ENCODE measurements around the gene ALDH16A1. TPM values are rescaled to one million over a fixed set of nuclear protein-coding genes. Genes with fewer than 3 reads are reported as not detected.

The ALDH16A1 gene
- total and polyA plus RNA-seq, 2 of the 4 experiments (the other 2 are of a cell fraction): 10.4 to 12.9 TPM

DNA sequence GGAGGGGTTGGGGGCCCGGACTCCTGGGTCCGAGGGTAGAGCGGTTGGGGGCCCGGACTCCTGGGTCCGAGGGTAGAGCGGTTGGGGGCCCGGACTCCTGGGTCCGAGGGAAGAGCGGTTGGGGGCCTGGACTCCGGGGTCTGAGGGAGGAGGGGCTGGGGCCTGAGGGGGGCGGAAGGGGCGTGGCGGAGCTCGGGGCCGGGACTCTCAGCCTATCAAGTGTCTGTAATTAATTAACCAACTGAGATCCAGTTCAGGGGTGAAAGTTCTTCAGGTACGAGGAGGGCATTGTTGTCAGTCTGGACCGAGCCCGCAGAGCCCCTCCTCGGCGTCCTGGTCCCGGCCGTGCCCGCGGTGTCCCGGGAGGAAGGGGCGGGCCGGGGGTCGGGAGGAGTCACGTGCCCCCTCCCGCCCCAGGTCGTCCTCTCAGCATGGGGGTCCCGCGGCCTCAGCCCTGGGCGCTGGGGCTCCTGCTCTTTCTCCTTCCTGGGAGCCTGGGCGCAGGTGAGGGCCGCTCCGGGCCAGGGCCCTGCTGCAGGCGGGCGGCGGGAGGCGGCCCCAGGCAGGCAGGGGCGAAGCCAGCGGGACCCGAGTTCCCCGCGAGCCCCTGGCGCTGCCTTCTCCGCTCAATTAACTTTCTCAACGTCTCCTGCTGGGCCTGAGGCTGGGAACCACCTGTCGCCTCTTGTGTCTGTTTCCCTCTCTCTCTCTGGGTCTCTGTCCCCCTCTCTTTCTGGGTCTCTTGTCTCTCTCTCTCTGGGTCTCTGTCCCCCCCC lies 60.1 kb downstream of the ALDH16A1 start:
- dilution Hi-C loops (cut with HindIII; ENCODE audit: low sequenced_read_pairs, unreplicated experiment) (no loop called here), in situ Hi-C loops (cut with MboI; ENCODE audit: low sequenced_read_pairs) (no loop called here), intact Hi-C loops (cut with micrococcal nuclease) (no loop called here)
- H2BK20ac ChIP-seq (ENCODE audit: low read depth, low read length): no peak overlapping the region
- peak overlapping the region; percentile 85 for H2AK9ac ChIP-seq (replicated peaks; ENCODE audit: low read depth, low read length, poor library complexity)
- no peak overlapping the region for H2AK5ac ChIP-seq (ENCODE audit: low read depth, low read length)
- H3K9ac ChIP-seq (ENCODE audit: low read depth, low read length): peak overlapping the region; percentile 68
- DNase-seq (no peak), ATAC-seq (ENCODE audit: low read depth) (peak; percentile 84)
- H3K4me3 ChIP-seq (ENCODE audit: insufficient read depth, low read depth, low read length): peak overlapping the region; percentile 57
- 0 out of 2 replicates have a peak, but pooled peaks cover 4% of the 10 kb centered on the region for H3K9me1 ChIP-seq (ENCODE audit: insufficient read depth, low read length)
- POLR2A ChIA-PET (ENCODE audit: unreplicated experiment): interaction anchor here (0.5 to 1.0 kb wide), 2 partner anchors 25 to 40 kb away, joined by 3 to 5 read pairs; no protein-coding TSS in a partner anchor
- H4K8ac ChIP-seq (ENCODE audit: low read depth in 2 of 2, low read length in 2 of 2): peak overlapping the region; percentile 87 to 97; a peak in 3 of 4 replicates
- H2BK120ac ChIP-seq (ENCODE audit: low read depth, low read length): peak overlapping the region; percentile 19; the same call in 1 of the 2 replicates
- H3K56ac ChIP-seq (ENCODE audit: extremely low read depth, insufficient read depth, low read length): peak overlapping the region; percentile 32; the same call in 1 of the 2 replicates
- CTCF ChIA-PET: no interaction called here
- H3K4ac ChIP-seq (ENCODE audit: low read depth, low read length): peak overlapping the region; percentile 87; the same call in 1 of the 2 replicates
- no TSS peak for BruUV-seq (replicated peaks)
- H4K91ac ChIP-seq (ENCODE audit: insufficient read depth, low read depth, low read length): peak overlapping the region; percentile 52; the same call in 1 of the 2 replicates
- H3K4me1 ChIP-seq (ENCODE audit: control insufficient read depth, insufficient read depth, low read length): peaks cover 5% of the 10 kb centered on the region; the same call in 1 of the 2 replicates
- no peak overlapping the region for H2BK5ac ChIP-seq (ENCODE audit: low read depth, low read length, poor library complexity, severe bottlenecking)
- peak overlapping the region; percentile 23; the same call in 1 of the 2 replicates for H4K5ac ChIP-seq (ENCODE audit: low read depth, low read length)
- peak overlapping the region; percentile 82; the same call in 1 of the 2 replicates for H3K14ac ChIP-seq (replicated peaks; ENCODE audit: low read depth, low read length)
- H2BK15ac ChIP-seq (ENCODE audit: low read depth, low read length): peak overlapping the region; percentile 13; the same call in 1 of the 3 replicates
- H3K4me2 ChIP-seq (ENCODE audit: low read depth, low read length): peak overlapping the region; percentile 76
- H3K79me1 ChIP-seq (ENCODE audit: low read depth in 1 of 2, low read length in 2 of 2): peaks cover 6 to 8% of the 10 kb centered on the region in 2 experiments; a peak in 2 of 4 replicates
- H3K27me3 ChIP-seq (ENCODE audit: control insufficient read depth, insufficient read depth, low read length): no peaks in the 10 kb centered on the region
- H3K9me3 ChIP-seq (ENCODE audit: control insufficient read depth, insufficient read depth, low read length): no peaks in the 10 kb centered on the region
- WGBS, 2 experiments (ENCODE audit: extremely low coverage in 2 of 2, insufficient read length in 1 of 2): 1% methylated on average over 27 of the region's 50 CpGs; no CpG with 5 or more reads in 1 of the 2 experiments
- H2AFZ ChIP-seq (replicated peaks; ENCODE audit: low read length, poor library complexity): peak overlapping the region; percentile 99
- H3K36me3 ChIP-seq (ENCODE audit: control insufficient read depth, insufficient read depth, low read length): peaks cover 7% of the 10 kb centered on the region; the same call in 1 of the 2 replicates
- no peak overlapping the region; the same call in 1 of the 2 replicates for H3K27ac ChIP-seq (ENCODE audit: insufficient read depth, low read length)
- no peaks in the 10 kb centered on the region for H4K20me1 ChIP-seq (ENCODE audit: insufficient read depth, low read length)
- no peak overlapping the region for H3K18ac ChIP-seq (ENCODE audit: low read depth, low read length)
- H3K23ac ChIP-seq (ENCODE audit: low read depth, low read length): no peak overlapping the region
- TF ChIP-seq, protein P1, sequence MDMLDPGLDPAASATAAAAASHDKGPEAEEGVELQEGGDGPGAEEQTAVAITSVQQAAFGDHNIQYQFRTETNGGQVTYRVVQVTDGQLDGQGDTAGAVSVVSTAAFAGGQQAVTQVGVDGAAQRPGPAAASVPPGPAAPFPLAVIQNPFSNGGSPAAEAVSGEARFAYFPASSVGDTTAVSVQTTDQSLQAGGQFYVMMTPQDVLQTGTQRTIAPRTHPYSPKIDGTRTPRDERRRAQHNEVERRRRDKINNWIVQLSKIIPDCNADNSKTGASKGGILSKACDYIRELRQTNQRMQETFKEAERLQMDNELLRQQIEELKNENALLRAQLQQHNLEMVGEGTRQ (IDR thresholded peaks at IDR 0.05; ENCODE audit: low read depth, low read length): peak; percentile 47; the same call in 1 of the 2 replicates
- TF ChIP-seq SMC3 (IDR thresholded peaks at IDR 0.05; ENCODE audit: low read depth, low read length): no peak
- no peak for TF ChIP-seq NFE2L2 (IDR thresholded peaks at IDR 0.05; ENCODE audit: low read depth, low read length)
- TF ChIP-seq CEBPB (IDR thresholded peaks at IDR 0.05; ENCODE audit: low read depth, low read length): no peak
- TF ChIP-seq FOS (IDR thresholded peaks at IDR 0.05; ENCODE audit: low read depth, low read length): no peak
- no peak for TF ChIP-seq RFX5 (IDR thresholded peaks at IDR 0.05; ENCODE audit: low read depth, low read length)
- TF ChIP-seq MAFK (IDR thresholded peaks at IDR 0.05; ENCODE audit: low read depth, low read length): no peak
- TF ChIP-seq MXI1 (IDR thresholded peaks at IDR 0.05; ENCODE audit: borderline replicate concordance, low read depth, low read length): no peak
- no peak for TF ChIP-seq RCOR1 (IDR thresholded peaks at IDR 0.05; ENCODE audit: insufficient replicate concordance, low read length)
- TF ChIP-seq, protein P2, sequence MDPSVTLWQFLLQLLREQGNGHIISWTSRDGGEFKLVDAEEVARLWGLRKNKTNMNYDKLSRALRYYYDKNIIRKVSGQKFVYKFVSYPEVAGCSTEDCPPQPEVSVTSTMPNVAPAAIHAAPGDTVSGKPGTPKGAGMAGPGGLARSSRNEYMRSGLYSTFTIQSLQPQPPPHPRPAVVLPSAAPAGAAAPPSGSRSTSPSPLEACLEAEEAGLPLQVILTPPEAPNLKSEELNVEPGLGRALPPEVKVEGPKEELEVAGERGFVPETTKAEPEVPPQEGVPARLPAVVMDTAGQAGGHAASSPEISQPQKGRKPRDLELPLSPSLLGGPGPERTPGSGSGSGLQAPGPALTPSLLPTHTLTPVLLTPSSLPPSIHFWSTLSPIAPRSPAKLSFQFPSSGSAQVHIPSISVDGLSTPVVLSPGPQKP (IDR thresholded peaks at IDR 0.05; ENCODE audit: borderline replicate concordance, low read depth, low read length): no peak
- no peak for TF ChIP-seq CHD1 (IDR thresholded peaks at IDR 0.05; ENCODE audit: low read depth, low read length)
- TF ChIP-seq RAD21 (IDR thresholded peaks at IDR 0.05; ENCODE audit: low read length): no peak
- TF ChIP-seq BHLHE40 (IDR thresholded peaks at IDR 0.05; ENCODE audit: low read depth, low read length): 0 out of 2 replicates have a peak, but pooled peaks have one; percentile 5

All from IMR-90 (cell line).